ENCODE data around the gene KLHL22. TPM values are rescaled to one million over a fixed set of nuclear protein-coding genes. Genes with fewer than 3 reads are reported as not detected.
A peak's percentile ranks its signal among the peaks of the same experiment; 100 is the strongest.

Gene KLHL22
- total RNA-seq, 1 donor from 2014 or later = 16.1 TPM

DNA sequence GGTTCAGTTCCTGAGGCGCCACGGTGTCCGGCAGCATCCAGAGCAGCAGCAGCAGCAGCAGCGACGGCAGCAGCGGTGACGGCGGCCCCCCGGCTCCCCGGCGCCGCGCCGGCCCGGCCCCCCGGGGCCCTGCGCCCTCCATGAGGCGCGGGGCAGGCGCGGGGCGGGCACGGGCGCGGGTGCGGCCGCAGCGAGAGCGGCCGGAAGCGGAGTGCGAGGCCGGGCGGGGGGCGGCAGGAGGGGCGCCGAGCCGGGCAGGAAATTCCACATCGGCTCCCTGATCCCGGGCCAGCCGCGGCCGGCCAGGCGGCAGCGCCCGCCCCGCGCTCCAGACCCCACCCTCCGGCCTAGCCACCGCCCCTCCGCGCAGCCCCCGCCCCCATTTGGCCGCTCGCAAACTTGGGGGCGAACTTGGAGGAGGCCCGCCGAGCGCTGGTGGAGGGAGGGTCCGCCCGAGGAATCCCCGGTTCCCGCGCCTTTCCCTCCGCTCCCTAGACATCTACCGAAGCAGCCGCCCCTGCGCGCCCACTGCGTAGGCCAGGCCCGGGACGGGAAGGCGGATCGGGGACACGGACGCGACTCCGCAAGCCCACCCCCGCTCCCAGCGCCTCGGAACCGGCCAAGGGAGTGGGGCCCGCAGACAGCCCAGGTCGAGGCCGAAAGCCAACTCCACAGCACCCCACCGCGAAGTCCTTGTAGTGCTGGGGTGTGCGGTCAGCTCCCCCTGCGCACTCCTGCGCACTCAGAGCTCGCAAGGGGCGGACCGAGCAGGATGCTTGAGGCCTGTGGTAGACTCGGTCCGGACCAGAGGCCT lies 57.8 kb downstream of the KLHL22 start, which contains the start of gene SCARF2:
Gene SCARF2 (minus strand): TSS at position 213 of the 814 bp plus-strand sequence. CDS start 71 bp downstream, at position 142.
- peak; percentile 71 for DNase-seq
- intact Hi-C loops (cut with micrococcal nuclease) = no loop called here
- peak within 1 kb of the TSS; percentile 81 for H3K4me3 ChIP-seq
- H3K27ac ChIP-seq (replicated peaks) = peak within 1 kb of the TSS; percentile 90
- peaks cover 33% of the 10 kb centered on the region for H3K27me3 ChIP-seq (ENCODE audit: low read depth)
- H3K36me3 ChIP-seq = peaks cover 11% of the 10 kb centered on the region
- H3K9me3 ChIP-seq (replicated peaks) = no peaks in the 10 kb centered on the region
- TF ChIP-seq, protein P1, sequence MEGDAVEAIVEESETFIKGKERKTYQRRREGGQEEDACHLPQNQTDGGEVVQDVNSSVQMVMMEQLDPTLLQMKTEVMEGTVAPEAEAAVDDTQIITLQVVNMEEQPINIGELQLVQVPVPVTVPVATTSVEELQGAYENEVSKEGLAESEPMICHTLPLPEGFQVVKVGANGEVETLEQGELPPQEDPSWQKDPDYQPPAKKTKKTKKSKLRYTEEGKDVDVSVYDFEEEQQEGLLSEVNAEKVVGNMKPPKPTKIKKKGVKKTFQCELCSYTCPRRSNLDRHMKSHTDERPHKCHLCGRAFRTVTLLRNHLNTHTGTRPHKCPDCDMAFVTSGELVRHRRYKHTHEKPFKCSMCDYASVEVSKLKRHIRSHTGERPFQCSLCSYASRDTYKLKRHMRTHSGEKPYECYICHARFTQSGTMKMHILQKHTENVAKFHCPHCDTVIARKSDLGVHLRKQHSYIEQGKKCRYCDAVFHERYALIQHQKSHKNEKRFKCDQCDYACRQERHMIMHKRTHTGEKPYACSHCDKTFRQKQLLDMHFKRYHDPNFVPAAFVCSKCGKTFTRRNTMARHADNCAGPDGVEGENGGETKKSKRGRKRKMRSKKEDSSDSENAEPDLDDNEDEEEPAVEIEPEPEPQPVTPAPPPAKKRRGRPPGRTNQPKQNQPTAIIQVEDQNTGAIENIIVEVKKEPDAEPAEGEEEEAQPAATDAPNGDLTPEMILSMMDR (IDR thresholded peaks at IDR 0.05; ENCODE audit: borderline replicate concordance) = no peak
- H3K4me1 ChIP-seq = peaks cover 47% of the 10 kb centered on the region

DNA sequence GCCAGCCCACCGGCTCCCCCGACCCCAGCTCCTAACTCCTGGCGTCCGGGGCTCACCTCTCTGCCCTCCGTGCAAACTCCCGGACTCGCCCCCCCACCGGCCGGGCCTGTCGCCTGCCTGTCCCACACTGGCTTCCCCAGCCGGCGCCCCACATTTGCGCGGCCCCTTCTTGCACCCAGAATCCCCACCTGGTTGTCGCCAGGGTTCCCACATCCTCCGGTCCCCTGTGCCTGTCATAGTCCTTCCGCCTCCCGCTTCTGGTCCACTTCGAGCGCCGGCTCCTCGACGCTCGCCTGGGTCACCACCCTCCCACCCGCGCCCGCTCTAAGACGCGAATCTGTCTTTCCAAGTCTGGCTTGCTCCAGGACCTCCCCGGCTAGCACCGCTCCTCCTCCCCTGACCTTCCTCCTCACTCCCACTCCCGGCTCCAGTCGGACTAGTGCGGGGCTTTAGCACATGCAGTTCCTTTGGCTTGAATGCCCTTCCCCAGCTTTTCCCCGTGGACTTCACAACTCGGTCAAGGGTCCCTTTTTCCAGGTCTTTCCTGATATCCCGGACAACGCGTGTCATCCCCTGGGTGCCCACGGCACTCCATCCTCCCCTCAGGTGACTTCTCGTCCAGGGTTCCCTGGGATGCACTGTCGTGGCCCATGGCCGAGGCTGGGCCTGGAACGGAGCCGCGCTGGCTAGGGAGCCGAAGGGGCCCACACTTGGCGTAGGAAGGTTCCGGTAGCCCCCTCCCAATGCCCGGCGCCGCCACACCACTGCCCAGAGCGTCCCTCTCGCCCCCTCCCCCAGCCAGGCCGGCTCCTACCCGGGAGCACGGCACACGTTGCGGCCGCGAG lies 58.6 kb downstream of the KLHL22 start:
- DNase-seq = no peak
- Histone ChIP-seq H3K36me3 (peaks cover 4% of the 10 kb centered on the region), H3K4me1 (peaks cover 47% of the 10 kb centered on the region), H3K27me3 (ENCODE audit: low read depth) (peaks cover 33% of the 10 kb centered on the region), H3K27ac (replicated peaks) (peak overlapping the region; percentile 90), H3K4me3 (peak overlapping the region; percentile 81), H3K9me3 (replicated peaks) (no peaks in the 10 kb centered on the region)
- TF ChIP-seq, protein P1 (IDR thresholded peaks at IDR 0.05; ENCODE audit: borderline replicate concordance) = no peak
- intact Hi-C loops (cut with micrococcal nuclease) = no loop called here

DNA sequence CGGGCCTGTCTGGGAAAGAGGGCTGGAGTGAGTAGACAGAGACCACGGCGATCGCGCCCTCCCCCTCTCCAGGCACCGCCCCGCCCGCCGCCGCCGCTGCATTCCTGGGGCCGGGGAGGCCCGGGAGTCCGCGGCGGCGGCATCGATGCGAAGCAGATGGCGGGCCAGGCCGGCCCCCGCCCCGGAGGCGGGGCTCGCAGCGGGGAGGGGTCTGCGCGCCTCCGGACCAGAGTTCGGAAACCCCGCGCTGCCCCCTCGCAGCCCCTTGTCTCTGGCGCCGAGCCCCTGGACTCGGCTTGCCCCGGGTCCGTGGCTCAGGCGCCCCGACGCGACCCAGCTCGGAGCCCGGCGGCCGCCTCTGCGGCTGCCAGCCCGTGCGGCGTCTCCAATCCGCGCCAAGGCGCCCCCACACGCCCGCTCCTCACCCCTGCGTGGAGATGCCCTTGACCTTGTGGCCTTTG lies 59.3 kb downstream of the KLHL22 start:
- TF ChIP-seq, protein P1 (IDR thresholded peaks at IDR 0.05; ENCODE audit: borderline replicate concordance) = no peak
- Histone ChIP-seq H3K36me3 (no peaks in the 10 kb centered on the region), H3K9me3 (replicated peaks) (no peaks in the 10 kb centered on the region), H3K4me1 (peaks cover 50% of the 10 kb centered on the region), H3K4me3 (peak overlapping the region; percentile 81), H3K27ac (replicated peaks) (peak overlapping the region; percentile 90), H3K27me3 (ENCODE audit: low read depth) (peaks cover 39% of the 10 kb centered on the region)
- no peak for DNase-seq
- intact Hi-C loops (cut with micrococcal nuclease) = no loop called here

DNA sequence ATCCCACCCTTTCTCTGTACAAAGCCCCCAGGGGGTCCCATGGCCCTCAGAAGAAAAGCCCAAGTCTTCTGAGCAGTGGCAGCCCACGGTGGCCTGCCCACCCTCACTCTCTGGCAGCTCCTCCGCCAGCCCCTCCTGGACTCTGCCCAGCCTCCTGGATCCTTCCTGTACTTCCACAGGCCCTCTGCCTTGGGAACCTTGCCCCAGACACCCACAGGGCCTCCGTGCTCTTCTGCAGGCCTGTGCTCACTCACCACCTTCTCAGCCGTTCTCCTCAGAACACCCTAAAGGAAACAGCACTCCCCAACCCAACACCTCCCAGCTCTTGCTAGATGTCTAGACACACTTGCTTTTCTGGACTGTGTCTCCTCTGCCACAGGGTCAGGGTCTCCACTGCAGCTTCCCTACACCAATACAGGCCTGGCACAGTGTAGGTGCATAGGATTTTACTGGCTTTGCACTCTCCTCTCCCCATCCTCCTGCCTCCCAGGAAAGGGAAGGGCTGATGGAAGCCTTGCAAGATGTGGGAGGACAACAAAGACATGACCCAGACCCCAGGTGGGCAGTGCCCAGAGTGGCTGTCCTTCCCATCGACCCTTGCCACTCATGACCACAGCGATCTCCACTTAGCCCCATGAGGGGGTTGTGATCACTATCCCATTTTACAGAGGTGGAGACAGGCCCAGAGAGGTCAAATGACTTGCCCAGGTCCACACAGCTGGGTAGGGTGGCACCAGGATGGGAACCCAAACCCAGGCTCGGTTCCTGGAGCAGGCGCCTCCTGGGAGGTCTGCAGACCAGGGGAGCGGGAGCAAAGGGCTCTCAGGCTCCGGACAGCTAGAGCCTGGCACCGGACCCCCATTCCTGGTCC lies 59.9 kb downstream of the KLHL22 start:
- Histone ChIP-seq H3K36me3 (no peaks in the 10 kb centered on the region), H3K27me3 (ENCODE audit: low read depth) (peaks cover 44% of the 10 kb centered on the region), H3K27ac (replicated peaks) (peak overlapping the region; percentile 90), H3K4me1 (peaks cover 57% of the 10 kb centered on the region), H3K4me3 (peak overlapping the region; percentile 81), H3K9me3 (replicated peaks) (no peaks in the 10 kb centered on the region)
- DNase-seq = no peak
- intact Hi-C loops (cut with micrococcal nuclease) = no loop called here
- TF ChIP-seq, protein P1 (IDR thresholded peaks at IDR 0.05; ENCODE audit: borderline replicate concordance) = no peak

DNA sequence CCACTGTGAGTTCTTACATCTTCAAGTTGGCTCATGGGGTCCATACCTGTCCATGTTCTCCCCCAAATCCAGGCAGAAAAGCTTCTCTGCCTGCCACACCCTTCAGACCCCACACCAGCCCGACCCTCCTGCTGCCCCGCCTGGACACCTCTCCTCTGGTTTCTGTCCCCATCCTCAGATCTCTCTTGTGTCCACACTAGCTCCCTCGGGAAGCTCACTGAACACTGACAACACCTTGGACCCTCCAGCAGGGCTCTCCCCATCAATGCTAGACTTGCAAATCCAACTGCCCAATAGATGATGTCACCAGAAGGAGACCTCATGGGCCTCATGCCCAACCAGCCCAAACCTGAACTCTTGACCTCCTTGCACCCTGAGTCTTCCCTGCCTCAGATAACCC lies 60.8 kb downstream of the KLHL22 start:
- TF ChIP-seq, protein P1 (IDR thresholded peaks at IDR 0.05; ENCODE audit: borderline replicate concordance) = no peak
- Histone ChIP-seq H3K27me3 (ENCODE audit: low read depth) (peaks cover 52% of the 10 kb centered on the region), H3K9me3 (replicated peaks) (no peaks in the 10 kb centered on the region), H3K36me3 (no peaks in the 10 kb centered on the region), H3K4me1 (peaks cover 63% of the 10 kb centered on the region), H3K4me3 (no peak overlapping the region), H3K27ac (replicated peaks) (no peak overlapping the region)
- DNase-seq = no peak
- intact Hi-C loops (cut with micrococcal nuclease) = no loop called here

All from left ventricle myocardium inferior (tissue), 1 donor.